Activated T-cell treated with anti-CD3 and anti-CD28 coated beads, Interleukin-2, amount 50 U/mL, for 48 hours (primary cell): ENCODE results near the gene MSS51.
"Not testable (repeated sequence)": the region's sequence is repeated elsewhere in the genome, so short reads cannot be mapped to it uniquely, and the experiment has no call there.

Experiments used
- DNase-seq, 2 experiments: peaks; one replicate each; pipeline ENCODE4 v3.0.0-alpha.2; 2020

MSS51 gene

GRCh38 chr10:73413528-73414229, 19.7 kb downstream of the MSS51 start, which contains the start of gene ANXA7:
Gene ANXA7, minus strand, starts transcription at chr10:73414058. Its CDS starts 13,202 bp downstream, at chr10:73400856.
- DNase-seq: peak; percentile 97

- no peak for DNase-seq
Measured at GRCh38 chr10:73413108-73413527, 20.2 kb downstream of the MSS51 start.

GRCh38 chr10:73410897-73411296, 22.5 kb downstream of the MSS51 start:
- DNase-seq: no peak

GRCh38 chr10:73408978-73409521, 24.3 kb downstream of the MSS51 start:
- no peak for DNase-seq

- DNase-seq: no peak
Measured at GRCh38 chr10:73408061-73408460, 25.3 kb downstream of the MSS51 start.

GRCh38 chr10:73407495-73407894, 25.9 kb downstream of the MSS51 start:
- no peak for DNase-seq

GRCh38 chr10:73406846-73407245, 26.5 kb downstream of the MSS51 start:
- no peak for DNase-seq

GRCh38 chr10:73405556-73405955, 27.8 kb downstream of the MSS51 start:
- no peak for DNase-seq

GRCh38 chr10:73404690-73405089, 28.7 kb downstream of the MSS51 start:
- no peak for DNase-seq

- no peak for DNase-seq
Measured at GRCh38 chr10:73401636-73402035, 31.7 kb downstream of the MSS51 start.

GRCh38 chr10:73399063-73399462, 34.3 kb downstream of the MSS51 start:
- no peak for DNase-seq

- no peak for DNase-seq
Measured at GRCh38 chr10:73398024-73398423, 35.3 kb downstream of the MSS51 start.

GRCh38 chr10:73394325-73394724, 39.0 kb downstream of the MSS51 start:
- not testable (repeated sequence) for DNase-seq

GRCh38 chr10:73388228-73388627, 45.1 kb downstream of the MSS51 start:
- DNase-seq: no peak

- no peak for DNase-seq
Measured at GRCh38 chr10:73386583-73386982, 46.8 kb downstream of the MSS51 start.

- DNase-seq: no peak
Measured at GRCh38 chr10:73379064-73379748, 54.2 kb downstream of the MSS51 start.

GRCh38 chr10:73376679-73377078, 56.7 kb downstream of the MSS51 start:
- DNase-seq: no peak
